H1 (cell line): ENCODE results near the gene YTHDC2. TPM values are rescaled to one million over a fixed set of nuclear protein-coding genes. Genes with fewer than 3 reads are reported as not detected.

Experiments used
- KDM1A ChIP-seq: fragments of 200-600, 300-600 bp; sonication (generic); IDR thresholded peaks from 2 replicates; pipeline ENCODE4 v1.7.1; 2016; ENCODE audit warnings: mild to moderate bottlenecking, low read length, borderline replicate concordance
- polyA plus RNA-seq, 7 experiments: library from polyadenylated mRNA; depleted of rRNA in 3 of 7; stranded (reverse) in 5 of 7; unstranded in 2 of 7; fragments of >200 nt in 5 of 7; fragments of 200-250 nt in 2 of 7; gene quantifications; 1 replicate in 5 of 7; 2 replicates in 1 of 7; 4 replicates in 1 of 7; pipeline versions ENCODE4 v1.2.1 to v1.2.3, GENCODE V29; 2011 to 2013; ENCODE audit warnings: missing spikeins in 2 of 7, mixed read lengths in 2 of 7
- total RNA-seq: library from RNA; stranded (reverse); fragmentation: NEBNext Ultra II Directional; extraction: Animal tissue kit (Norgen Biotek cat#: 25700); gene quantifications from 2 replicates; pipeline ENCODE4 v1.2.1, GENCODE V29; 2021
- TF ChIP-seq, protein P1 (sequence below): IDR thresholded peaks from 2 replicates; pipeline ENCODE4 v1.6.1; 2012; ENCODE audit warnings: inconsistent platforms

Gene YTHDC2
- total and polyA plus RNA-seq, 2 of the 8 experiments (the other 6 are each of a cell fraction or from before 2014, with no cell fraction given), result 4.3 to 20.1 TPM

DNA sequence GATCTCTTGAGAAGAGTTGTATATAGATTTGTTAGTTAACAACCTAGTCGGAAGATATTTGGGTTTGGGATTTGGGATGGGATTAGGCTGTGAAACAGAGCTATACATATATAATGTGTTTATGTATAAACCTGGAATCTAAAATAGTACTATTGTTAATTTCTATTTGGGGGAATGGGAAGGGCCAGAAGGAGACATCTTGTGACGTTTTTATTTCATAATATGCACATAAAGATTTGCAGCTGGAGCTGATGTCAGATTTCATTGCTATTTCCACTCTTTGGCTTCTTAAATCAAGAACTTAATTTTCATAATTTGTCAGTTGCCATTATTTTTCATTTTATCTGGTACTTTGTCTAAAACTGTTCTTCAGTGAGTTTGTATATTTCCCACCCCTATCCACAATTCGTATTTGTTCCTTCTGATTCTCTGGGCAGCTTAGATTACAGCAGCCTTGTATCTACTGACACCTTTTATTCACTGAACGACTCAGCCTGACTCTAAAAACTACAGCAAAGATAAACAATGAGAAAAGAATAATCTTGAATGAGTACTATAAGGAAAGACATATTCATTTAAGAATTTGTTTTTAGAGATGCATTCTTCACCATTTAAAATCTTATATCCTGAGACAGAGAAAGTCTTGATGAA is 86.9 kb downstream of the YTHDC2 start (continued):
- TF ChIP-seq, protein P1, sequence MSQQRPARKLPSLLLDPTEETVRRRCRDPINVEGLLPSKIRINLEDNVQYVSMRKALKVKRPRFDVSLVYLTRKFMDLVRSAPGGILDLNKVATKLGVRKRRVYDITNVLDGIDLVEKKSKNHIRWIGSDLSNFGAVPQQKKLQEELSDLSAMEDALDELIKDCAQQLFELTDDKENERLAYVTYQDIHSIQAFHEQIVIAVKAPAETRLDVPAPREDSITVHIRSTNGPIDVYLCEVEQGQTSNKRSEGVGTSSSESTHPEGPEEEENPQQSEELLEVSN, result no peak
- TF ChIP-seq KDM1A, result no peak
